Measurements from ENCODE around the gene FAM24A. TPM values are rescaled to one million over a fixed set of nuclear protein-coding genes. Genes with fewer than 3 reads are reported as not detected.
A peak's percentile ranks its signal among the peaks of the same experiment; 100 is the strongest.
"Not testable (repeated sequence)": the region's sequence is repeated elsewhere in the genome, so short reads cannot be mapped to it uniquely, and the experiment has no call there.

Gene FAM24A
- total RNA-seq, 1 donor from 2014 or later, result not detected

- Mint-ChIP-seq H3K4me1 (ENCODE audit: low read depth, unreplicated experiment) (peaks cover 29% of the 10 kb centered on the region), H3K27me3 (ENCODE audit: unreplicated experiment) (peaks cover 11% of the 10 kb centered on the region), H3K36me3 (ENCODE audit: unreplicated experiment) (no peaks in the 10 kb centered on the region), H3K9me3 (ENCODE audit: unreplicated experiment) (peaks cover 8% of the 10 kb centered on the region), H3K27ac (ENCODE audit: unreplicated experiment) (peak within 1 kb of the TSS; percentile 88), H3K4me3 (ENCODE audit: unreplicated experiment) (peak within 1 kb of the TSS; percentile 99)
- TF ChIP-seq CTCF (IDR thresholded peaks at IDR 0.05; ENCODE audit: partially characterized antibody, unreplicated experiment), result no peak
- DNase-seq, result peak; percentile 98
These were observed 30.8 kb upstream of the FAM24A start, which contains the start of gene FAM24B for GRCh38 chr10:122879339-122880273. TSS of gene FAM24B (minus strand) at chr10:122879581. CDS start at chr10:122850515, 29,066 bp downstream.

GRCh38 chr10:122882766-122883165 lies 27.6 kb upstream of the FAM24A start:
- Mint-ChIP-seq H3K4me3 (ENCODE audit: unreplicated experiment) (no peak overlapping the region), H3K4me1 (ENCODE audit: low read depth, unreplicated experiment) (peaks cover 10% of the 10 kb centered on the region), H3K27me3 (ENCODE audit: unreplicated experiment) (peaks cover 6% of the 10 kb centered on the region), H3K9me3 (ENCODE audit: unreplicated experiment) (peaks cover 8% of the 10 kb centered on the region), H3K36me3 (ENCODE audit: unreplicated experiment) (no peaks in the 10 kb centered on the region), H3K27ac (ENCODE audit: unreplicated experiment) (no peak overlapping the region)
- no peak for TF ChIP-seq CTCF (IDR thresholded peaks at IDR 0.05; ENCODE audit: partially characterized antibody, unreplicated experiment)
- DNase-seq, result no peak

- Mint-ChIP-seq H3K4me1 (ENCODE audit: low read depth, unreplicated experiment) (no peaks in the 10 kb centered on the region), H3K4me3 (ENCODE audit: unreplicated experiment) (no peak overlapping the region), H3K27me3 (ENCODE audit: unreplicated experiment) (peaks cover 4% of the 10 kb centered on the region), H3K27ac (ENCODE audit: unreplicated experiment) (no peak overlapping the region), H3K9me3 (ENCODE audit: unreplicated experiment) (peaks cover 4% of the 10 kb centered on the region), H3K36me3 (ENCODE audit: unreplicated experiment) (no peaks in the 10 kb centered on the region)
- TF ChIP-seq CTCF (IDR thresholded peaks at IDR 0.05; ENCODE audit: partially characterized antibody, unreplicated experiment), result no peak
- no peak for DNase-seq
These were observed 26.2 kb upstream of the FAM24A start for GRCh38 chr10:122884166-122884565.

GRCh38 chr10:122894261-122894944 lies 16.0 kb upstream of the FAM24A start:
- Mint-ChIP-seq H3K27ac (ENCODE audit: unreplicated experiment) (no peak overlapping the region), H3K27me3 (ENCODE audit: unreplicated experiment) (no peaks in the 10 kb centered on the region), H3K36me3 (ENCODE audit: unreplicated experiment) (no peaks in the 10 kb centered on the region), H3K9me3 (ENCODE audit: unreplicated experiment) (no peaks in the 10 kb centered on the region), H3K4me1 (ENCODE audit: low read depth, unreplicated experiment) (no peaks in the 10 kb centered on the region), H3K4me3 (ENCODE audit: unreplicated experiment) (no peak overlapping the region)
- no peak for DNase-seq
- no peak for TF ChIP-seq CTCF (IDR thresholded peaks at IDR 0.05; ENCODE audit: partially characterized antibody, unreplicated experiment)

- not testable (repeated sequence) for H3K27ac Mint-ChIP-seq (ENCODE audit: unreplicated experiment); DNase-seq; H3K36me3 Mint-ChIP-seq (ENCODE audit: unreplicated experiment); H3K4me3 Mint-ChIP-seq (ENCODE audit: unreplicated experiment); H3K27me3 Mint-ChIP-seq (ENCODE audit: unreplicated experiment); H3K9me3 Mint-ChIP-seq (ENCODE audit: unreplicated experiment); H3K4me1 Mint-ChIP-seq (ENCODE audit: low read depth, unreplicated experiment)
These were observed 6.5 kb upstream of the FAM24A start for GRCh38 chr10:122903861-122904260.
